GM18868 (cell line): ENCODE results near the gene FOXI2.

Experiments
- ATAC-seq: cut with Tn5 transposase; IDR thresholded peaks from one replicate; pipeline ENCODE4 v1.9.1; 2021; ENCODE audit warnings: mild to moderate bottlenecking, moderate library complexity; ENCODE audit not compliant: unreplicated experiment

Gene FOXI2

GRCh38 chr10:127736915-127737562 is at the start of gene FOXI2:
FOXI2 (plus strand) TSS chr10:127737185; CDS start chr10:127737274, 89 bp downstream.
- ATAC-seq, result no peak

- ATAC-seq, result no peak
Measured at GRCh38 chr10:127687548-127687947, 49.4 kb upstream of the FOXI2 start.

GRCh38 chr10:127690176-127690835 is 46.7 kb upstream of the FOXI2 start:
- no peak for ATAC-seq

- peak; percentile 83 for ATAC-seq
Measured at GRCh38 chr10:127694580-127695193, 42.3 kb upstream of the FOXI2 start.

- no peak for ATAC-seq
Measured at GRCh38 chr10:127695431-127695830, 41.6 kb upstream of the FOXI2 start.

- no peak for ATAC-seq
Measured at GRCh38 chr10:127698886-127699285, 38.1 kb upstream of the FOXI2 start.

GRCh38 chr10:127699311-127699710 is 37.7 kb upstream of the FOXI2 start:
- no peak for ATAC-seq

GRCh38 chr10:127702271-127702670 is 34.7 kb upstream of the FOXI2 start:
- no peak for ATAC-seq

- no peak for ATAC-seq
Measured at GRCh38 chr10:127715249-127715648, 21.7 kb upstream of the FOXI2 start.

- no peak for ATAC-seq
Measured at GRCh38 chr10:127715782-127716378, 21.1 kb upstream of the FOXI2 start.

GRCh38 chr10:127720142-127720541 is 16.8 kb upstream of the FOXI2 start:
- ATAC-seq, result peak; percentile 91

GRCh38 chr10:127720903-127721302 is 16.1 kb upstream of the FOXI2 start:
- ATAC-seq, result no peak

- no peak for ATAC-seq
Measured at GRCh38 chr10:127734753-127735152, 2.2 kb upstream of the FOXI2 start.

GRCh38 chr10:127735156-127735555 is 1.8 kb upstream of the FOXI2 start:
- no peak for ATAC-seq

GRCh38 chr10:127735723-127736221 is 1.2 kb upstream of the FOXI2 start:
- no peak for ATAC-seq

- ATAC-seq, result no peak
Measured at GRCh38 chr10:127736222-127736914, 617 bp upstream of the FOXI2 start.

- ATAC-seq, result no peak
Measured at GRCh38 chr10:127737563-127738511, 852 bp downstream of the FOXI2 start.

- ATAC-seq, result no peak
Measured at GRCh38 chr10:127738512-127739424, 1.8 kb downstream of the FOXI2 start.

GRCh38 chr10:127739908-127740307 is 2.9 kb downstream of the FOXI2 start:
- ATAC-seq, result no peak
